GM18867 (cell line): ENCODE measurements around the gene LHPP.

ENCODE experiments used
- ATAC-seq: cut with Tn5 transposase; IDR thresholded peaks from one replicate; pipeline ENCODE4 v1.9.1; 2021; ENCODE audit warnings: mild to moderate bottlenecking, moderate library complexity; ENCODE audit not compliant: unreplicated experiment

Gene LHPP

DNA sequence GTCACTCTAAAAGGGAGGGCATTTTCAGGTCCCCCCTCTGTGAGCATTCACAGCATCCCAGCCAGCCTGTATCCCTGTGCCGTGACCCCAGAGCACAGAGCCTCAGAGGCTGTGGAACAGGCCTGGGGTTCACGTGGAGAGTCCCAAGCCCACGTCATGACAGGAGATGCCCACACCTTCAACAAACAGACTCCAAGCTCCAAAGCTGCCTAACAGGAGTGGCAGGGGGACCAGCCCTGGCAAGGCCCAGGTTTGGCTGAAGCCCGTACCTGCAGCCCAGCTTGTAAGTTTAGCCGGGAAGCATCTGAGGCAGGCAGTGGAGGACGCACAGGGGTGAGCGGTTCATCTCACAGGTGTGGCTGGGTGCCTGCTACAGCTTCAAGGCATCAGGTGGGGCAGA is 33.5 kb downstream of the LHPP start:
- no peak for ATAC-seq

DNA sequence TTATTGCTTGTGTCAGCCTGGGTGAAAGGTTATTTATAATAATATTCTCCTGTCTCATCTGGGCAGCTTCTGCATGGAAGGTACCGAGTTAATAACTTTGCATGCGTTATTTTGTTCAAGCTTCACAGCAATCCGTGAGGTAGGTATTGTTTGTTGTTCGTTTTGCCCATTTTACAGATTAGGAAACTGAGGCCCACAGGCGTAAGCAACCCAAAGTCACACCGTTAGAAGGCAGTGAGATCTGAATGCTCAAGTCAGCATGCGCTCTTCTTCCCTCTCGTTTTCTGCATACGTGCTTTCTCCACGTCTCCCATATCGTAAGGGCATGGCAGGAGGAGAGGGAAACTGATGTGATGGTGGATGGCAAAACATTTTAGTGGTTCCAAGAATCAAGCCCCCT is 34.1 kb downstream of the LHPP start:
- ATAC-seq = no peak

DNA sequence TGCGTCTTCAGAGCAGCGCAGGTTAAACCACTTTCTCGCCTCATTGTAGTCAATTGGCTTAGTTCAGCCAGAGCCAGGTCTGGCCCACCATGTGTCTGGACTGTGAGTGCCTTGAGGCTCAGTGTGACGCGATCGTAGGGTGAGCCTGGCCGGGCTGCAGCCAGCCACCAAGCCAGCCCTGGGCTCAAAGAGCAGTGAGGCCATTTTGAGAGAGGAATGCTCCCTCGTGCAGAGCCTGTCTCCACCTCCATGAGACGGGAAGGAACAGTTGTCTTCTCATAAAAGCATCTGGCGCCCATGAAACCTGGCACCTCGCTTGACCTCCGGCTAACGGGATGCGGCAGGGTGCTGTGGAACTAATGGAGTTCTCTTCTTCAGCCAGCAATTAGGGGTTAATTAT is 34.5 kb downstream of the LHPP start:
- no peak for ATAC-seq

DNA sequence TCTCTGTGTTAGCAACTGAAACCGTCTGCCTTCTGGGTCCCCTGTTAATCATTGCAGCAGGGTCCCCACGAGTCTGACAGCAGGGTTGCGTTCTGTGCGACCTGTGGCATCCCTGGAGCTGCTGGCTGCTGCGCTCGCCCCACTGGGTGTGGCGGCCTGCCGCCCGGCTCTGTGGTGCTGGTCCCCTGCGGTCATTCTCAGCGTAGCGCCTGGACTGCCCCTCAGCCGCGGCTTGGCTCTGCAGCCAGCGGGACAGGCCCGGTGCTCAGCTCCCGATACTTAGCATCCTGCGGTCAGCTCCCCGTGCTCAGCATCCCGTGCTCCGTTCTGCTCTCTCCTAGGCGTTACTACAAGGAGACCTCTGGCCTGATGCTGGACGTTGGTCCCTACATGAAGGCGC is 35.0 kb downstream of the LHPP start:
- no peak for ATAC-seq

DNA sequence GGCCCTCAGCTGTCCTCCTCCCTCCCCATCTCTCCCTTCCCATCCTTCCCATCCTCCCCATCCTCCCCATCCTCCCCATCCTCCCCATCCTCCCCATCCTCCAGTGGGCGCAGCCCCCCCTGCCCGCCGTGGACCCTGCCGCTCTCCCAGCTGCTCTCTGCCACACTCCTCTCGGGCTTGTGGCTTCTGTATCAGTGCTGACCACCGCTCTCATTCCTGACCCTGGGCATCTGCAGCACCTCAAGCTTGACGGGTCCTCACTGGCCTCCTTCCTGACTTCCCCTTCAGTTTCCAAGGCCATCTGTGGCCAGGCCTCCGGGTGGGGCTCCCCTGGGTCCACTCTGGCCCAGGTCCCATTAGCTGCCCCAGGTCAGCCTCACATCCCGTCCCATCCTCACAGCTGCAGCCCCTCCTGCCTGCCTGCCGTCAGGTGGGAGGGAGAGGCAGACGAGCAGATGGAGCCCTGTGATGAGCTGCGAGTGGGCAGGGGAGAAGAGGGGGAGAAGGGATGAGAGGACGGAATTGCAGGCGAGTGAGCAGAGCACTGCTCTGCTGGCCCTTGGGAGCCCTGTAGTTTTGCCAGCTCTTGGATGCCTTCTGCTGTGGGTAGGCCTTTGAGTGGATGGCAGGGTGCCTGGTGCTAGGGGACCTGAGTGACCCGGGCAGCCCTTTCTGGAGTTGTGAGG is 35.7 kb downstream of the LHPP start:
- ATAC-seq = no peak

DNA sequence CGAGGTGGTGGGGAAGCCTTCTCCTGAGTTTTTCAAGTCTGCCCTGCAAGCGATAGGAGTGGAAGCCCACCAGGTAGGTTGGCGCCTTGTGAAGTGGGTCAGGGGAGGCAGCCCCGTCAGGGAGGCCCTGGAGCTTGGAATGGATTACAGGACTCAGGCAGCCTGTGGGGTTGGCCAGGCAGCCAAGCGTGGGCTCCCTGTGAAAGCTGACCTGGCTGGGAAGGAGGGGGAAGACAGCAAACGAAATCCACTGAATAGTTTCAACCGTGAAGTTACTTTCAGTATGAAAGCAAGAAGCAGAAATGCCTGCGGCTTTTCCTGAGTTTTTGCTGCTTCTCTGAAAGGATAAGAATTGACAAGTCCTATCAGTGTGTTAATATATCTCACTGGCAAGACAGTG is 36.4 kb downstream of the LHPP start:
- no peak for ATAC-seq

DNA sequence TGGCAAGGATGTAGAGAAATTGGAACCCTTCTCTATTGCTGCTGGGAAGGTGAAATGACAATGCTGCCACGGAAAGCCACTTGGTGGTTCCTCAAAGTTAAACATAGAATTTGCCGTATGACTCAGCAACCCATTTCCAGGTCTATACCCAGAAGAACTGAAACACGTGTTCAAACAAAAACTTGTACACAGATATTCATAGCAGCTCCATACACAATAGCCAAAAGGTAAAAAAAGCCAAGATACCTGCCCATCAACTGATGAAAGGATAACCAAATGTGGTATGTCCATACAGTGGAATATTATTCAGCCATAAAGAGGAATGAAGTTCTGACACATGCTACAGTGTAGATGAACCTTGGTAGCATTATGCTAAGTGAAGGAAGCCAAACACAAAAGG is 39.1 kb downstream of the LHPP start:
- no peak for ATAC-seq

DNA sequence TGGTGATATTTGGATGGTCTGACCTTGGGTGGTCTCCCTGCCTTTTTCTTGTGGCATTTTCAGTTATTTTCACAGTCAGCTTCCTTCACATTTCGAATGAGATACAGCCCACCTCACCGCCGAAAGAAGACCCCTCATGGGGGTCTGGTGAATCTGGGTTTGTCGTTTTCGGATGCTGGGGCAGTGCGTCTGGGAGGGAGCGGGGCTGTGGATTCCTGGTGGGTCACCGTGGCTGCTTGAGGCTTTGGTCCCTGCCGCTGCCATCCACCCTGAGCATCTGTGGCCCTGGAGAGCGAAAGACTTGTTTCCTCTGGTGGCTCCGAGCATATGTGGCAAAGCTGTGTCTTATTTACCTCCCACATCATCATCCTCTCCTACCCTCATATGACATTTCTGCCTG is 43.1 kb downstream of the LHPP start:
- no peak for ATAC-seq

DNA sequence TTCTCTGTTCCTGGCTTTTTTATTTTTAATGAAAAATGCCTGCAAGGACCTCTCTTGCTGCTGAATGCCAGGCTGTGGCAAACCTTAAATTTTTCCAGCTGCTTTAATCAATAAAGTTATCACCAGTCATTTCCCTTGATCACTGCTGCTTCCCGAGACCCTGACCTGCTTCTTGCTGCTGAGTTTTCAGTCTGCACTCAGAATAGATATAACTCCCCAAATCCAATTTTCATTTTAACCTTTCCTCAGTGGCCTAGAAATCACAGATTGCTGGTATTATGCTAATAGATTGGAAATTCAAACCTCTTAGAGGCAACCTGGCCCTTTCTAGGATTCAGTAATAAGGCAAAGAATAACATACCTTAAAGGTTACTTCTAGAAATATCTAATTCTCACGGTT is 43.7 kb downstream of the LHPP start:
- no peak for ATAC-seq

DNA sequence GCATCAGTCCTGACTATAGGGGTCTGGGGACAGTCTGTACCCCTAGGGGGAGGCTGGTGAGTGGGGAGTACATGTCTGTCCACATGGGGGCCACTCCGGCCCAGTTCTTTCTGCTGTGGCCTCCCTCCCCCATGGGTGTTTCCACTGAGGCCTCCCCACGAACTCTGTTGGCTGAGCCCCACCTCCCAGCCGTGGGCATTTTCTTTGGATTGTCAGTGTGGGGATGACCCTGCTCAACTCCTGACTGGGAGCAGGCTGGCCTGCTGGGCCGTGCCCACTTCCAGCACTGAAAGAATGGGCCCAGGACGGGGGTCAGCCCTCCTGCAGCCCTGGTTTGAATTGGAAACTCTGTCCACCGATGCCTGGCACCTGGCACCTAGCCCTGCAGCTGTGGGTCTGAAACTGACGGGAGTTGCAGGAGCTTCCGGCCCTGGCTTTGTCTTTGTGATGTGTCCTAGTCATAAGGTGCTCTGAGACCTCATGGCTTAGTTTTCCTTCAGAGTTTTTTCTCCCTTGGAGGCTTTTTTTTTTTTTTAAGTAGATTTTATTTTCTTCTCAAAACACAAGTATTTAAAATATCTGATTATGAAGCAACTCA is 46.5 kb downstream of the LHPP start:
- ATAC-seq = no peak

DNA sequence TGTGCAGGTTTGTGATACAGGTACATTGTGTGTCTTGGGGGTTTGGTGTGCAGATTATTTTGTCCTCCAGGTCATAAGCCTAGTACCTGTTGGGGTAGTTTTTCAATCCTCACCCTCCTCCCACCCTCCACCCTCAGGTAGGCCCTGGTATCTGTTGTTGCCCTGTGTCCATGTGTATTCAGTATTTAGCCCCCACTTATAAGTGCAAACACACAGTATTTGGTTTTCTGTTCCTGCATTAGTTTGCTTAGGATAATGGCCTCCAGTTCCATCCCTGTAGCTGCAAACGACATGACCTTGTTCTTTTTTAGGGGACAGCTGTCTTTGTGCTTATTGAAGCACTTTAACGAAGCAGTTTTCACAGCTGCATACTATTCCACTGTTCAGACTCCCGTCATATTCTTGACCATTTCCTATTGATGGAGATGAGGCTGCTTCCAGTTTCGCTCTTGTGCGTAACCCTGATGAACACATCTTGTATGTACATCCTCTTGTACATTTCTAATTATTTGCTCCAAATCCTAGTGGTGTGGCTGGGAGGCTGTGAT is 47.4 kb downstream of the LHPP start:
- ATAC-seq = no peak

DNA sequence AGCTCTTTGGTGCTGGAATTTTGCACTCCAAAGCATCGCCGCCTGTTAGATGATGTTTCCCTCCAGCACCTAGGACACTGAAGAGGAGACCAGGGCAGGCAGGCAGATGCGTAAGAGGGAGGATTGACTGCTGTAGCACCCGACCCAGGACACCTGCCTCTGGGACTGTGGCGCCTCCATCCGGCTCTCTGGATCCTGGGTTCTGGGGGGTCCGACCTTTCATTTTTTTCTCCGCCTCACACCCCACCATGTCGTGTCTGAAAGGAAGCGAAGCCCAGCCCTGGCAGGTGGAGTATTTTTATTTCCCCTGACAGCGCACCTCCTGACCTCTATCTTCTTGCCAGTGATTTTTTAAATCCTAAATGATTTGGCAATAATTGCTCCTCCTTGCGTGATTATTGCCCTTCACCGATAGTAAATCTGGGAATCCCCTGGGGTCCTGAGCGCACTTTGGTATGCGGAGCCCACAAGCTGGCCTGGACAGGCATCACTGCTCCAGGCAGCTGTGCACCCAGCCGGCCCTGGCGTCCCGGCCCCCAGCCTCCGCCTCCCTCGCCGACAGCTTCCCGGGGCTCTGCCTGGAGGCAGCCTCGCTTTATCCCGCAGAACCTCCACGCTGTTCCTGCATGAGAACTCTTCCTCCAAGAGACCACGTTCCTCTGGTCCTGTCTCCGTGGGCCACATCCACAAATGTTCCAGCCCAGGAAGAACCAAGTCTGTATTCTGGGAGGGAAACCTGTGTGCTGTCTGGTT is 48.4 kb downstream of the LHPP start:
- no peak for ATAC-seq

DNA sequence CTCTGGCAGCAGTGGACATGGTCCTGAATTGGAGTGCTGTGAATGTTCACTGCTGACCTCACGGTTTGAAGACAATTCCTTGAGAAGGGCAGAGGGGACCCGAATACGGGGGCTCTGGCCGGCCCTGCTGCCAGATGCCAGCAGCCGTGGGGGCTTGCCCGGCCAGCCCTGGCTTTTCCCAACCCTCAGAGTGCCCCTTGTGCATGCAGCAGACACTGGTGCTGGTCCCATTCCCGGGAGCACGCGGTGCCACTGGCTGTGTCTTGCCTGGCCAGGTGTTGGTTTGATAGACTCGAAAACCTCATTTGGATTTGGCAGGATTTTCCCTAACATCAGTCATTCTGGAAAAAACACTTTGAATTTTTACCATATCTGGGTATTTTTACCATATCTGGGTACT is 49.1 kb downstream of the LHPP start:
- no peak for ATAC-seq

DNA sequence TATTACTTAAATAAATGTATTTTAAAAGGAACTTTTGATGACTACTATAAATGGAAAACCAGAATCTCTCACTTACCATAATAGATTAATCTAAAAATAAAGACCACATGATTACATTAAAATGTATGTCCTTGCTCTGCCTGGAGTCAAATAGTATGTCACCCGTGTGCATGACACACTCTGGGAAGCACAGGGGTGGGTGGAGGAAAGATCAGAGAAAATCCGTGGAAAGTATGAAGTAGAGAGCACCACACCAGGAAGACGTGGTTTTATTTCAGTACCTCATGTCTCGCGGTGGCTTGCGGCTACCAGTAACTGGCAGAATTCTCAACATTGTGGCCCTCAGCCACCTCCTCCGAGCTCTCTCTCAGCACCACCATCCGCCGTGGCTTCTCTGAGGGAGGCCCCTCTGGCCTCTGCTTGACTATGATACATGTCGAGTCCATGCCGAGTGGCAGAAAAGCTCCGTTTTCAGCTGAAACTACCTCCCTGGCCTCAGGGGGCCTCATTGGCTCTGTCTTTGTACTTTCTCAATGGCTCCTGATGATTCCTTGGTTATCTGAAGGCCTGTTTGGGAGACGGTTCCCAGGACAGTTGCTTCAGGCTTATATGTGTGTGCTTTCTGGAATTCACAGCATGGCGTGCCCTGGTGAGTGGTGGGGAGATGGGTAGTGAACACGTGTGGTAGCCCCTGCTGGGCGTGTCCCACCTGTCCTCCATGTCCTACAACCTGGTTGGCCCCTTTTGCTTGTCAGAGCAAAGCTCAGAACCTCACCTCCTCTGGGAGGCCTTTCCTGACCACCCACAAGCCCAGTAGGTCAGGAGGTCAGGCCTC is 49.8 kb downstream of the LHPP start:
- ATAC-seq = no peak

DNA sequence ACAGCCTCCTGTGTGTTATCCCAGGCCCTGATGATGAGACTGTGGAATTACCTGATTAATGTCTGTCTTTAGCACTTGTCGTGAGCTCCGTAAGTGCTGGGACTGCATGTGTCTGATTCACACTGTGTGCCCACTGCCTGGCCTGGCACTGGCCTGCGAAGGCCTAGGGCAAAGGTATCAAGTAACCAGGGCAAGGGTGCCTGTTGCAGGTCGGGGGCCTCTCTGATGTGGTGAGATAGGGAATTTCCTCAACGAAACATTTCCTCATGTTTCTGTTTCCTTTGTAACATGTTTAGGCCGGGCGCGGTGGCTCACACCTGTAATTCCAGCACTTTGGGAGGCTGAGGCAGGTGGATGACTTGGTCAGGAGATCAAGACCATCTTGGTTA is 50.4 kb downstream of the LHPP start:
- no peak for ATAC-seq

DNA sequence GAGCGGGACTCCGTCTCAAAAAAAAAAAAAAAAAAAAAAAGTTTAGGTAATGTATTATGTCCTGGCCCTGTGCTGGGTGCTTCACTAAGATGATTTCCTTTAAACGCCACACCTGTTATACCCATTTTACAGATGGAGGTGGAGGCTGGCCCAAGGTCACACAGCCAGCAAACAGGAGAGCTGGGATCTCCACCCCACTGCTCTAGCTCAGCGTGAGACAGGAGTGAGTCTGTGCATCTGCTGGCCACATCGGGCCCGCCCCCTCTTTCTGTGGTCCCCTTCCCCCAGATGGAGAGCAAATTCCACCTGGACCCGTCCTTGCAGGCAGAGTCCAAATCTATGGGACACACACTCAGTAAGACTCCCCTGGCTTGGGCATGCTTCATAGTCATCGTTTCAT is 51.0 kb downstream of the LHPP start:
- no peak for ATAC-seq

DNA sequence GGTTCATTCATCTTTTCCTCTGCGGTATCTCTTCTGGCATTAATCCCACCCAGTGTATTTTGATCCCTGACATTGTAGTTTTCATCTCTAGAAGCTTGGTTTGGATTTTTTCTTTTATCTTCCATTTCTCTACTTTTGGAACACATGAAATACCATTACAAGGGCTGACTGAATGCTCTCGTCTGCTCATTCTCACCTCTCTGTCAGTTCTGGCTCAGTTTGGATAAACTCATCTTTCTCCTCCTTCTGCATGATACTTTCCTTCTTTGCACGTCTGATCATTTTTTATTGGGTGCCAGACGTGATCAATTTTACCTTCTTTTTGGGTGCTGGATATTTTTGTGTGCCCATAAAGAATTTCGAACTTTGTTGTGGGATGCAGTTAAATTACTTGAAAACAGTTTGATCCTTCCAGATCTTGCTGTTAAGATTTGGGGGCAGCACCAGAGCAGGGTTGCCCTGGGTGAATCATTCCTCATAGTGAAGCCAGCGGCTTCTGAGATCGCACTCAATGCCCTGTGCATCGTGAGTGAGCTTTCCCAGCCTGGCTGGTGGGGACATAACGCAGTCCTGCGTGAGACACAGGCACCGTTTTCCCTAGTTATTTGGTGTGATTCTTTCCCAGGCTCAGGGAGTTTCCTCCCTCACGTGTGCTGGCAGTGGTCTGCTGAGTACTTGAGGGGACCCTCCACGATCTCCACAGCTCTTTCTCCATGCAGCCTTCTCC is 53.8 kb downstream of the LHPP start:
- ATAC-seq = no peak

DNA sequence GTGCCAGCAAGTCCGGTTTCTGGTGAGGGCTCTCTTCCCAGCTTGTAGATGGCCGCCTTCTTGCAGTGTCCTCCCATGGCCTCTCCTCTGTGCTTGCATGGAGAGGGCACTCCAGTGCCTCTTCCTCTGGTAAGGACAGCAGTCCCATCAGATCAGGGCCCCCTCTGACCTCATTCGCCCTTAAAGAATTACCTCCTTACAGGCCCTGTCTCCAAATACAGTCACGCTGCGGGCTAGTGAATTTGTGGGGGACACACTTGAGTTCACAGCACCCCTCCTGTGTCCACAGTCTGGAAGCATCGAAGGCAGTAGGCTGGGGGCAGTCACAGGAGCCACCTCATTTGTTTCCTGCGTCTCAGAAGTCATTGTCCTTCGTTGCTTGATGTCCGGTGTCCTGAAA is 54.6 kb downstream of the LHPP start:
- ATAC-seq = no peak

DNA sequence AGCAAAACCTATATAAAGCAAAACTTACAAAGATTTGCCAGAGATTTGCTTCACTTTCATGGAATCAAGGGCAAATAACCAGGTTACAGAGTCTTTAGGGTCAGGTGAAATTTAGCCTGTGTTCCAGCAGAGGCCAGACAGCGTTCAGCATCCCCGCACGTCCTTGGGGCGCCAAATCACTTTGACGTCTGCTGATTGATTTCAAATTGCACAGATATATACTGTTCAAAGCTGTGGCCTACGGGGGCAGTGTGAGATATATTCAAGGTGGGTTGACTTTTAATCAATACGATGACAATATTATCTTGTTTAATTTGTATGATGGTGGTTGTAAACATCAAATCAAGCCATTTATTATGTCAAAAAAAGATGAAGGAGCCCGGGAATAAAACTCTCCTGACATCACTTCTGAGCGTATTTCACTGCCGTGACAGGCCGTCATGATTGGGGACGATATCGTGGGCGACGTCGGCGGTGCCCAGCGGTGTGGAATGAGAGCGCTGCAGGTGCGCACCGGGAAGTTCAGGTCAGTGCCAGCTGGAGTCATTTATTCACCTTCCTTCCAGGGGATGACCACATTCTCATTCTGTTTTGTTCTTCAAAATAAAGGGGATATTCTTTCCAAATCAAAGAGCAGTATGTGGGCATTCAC is 55.2 kb downstream of the LHPP start:
- ATAC-seq = no peak

DNA sequence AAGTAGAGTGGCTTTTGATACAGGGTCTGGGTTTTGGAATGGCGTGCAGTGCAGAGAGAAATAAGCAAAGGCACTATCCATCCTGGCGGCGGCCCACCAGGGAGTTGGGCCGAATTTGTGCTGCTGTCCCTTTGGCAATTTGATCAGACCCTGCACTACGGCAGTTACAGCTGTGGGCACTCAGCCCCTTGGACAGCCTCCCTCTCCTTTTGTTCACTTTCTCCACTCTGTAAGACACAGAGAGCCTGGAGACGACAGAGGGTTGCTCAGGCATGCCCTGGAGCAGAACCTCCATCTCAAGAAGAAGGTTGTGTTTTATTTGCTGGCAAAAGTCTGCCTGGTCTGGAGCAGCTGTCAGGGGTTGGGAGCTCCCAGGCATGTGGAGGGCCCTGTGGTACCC is 55.8 kb downstream of the LHPP start:
- ATAC-seq = no peak
